Neural progenitor cell (in vitro differentiated cells): ENCODE results near the gene SBK2.

Source experiments
- CTCF ChIP-seq: fragments of 200-600 bp; sonication (generic); IDR thresholded peaks from 2 replicates; pipeline ENCODE4 v1.5.1; 2017; ENCODE audit warnings: antibody characterized with exemption, mild to moderate bottlenecking
- EZH2 ChIP-seq: fragments of 200-600 bp; sonication (generic); IDR thresholded peaks from 2 replicates; pipeline ENCODE4 v1.6.1; 2017; ENCODE audit warnings: antibody characterized with exemption, mild to moderate bottlenecking, moderate library complexity
- EZH2phosphoT487 ChIP-seq: fragments of 200-600 bp; sonication (generic); IDR thresholded peaks from 2 replicates; pipeline ENCODE4 v1.6.1; 2017; ENCODE audit warnings: antibody characterized with exemption

GRCh38 chr19:55549500-55550320 is 12.8 kb upstream of the SBK2 start:
- TF ChIP-seq CTCF = peak; percentile 32
- no peak for TF ChIP-seq EZH2phosphoT487
- no peak for TF ChIP-seq EZH2
